HepG2 (cell line): ENCODE measurements around the gene GPR26. TPM values are rescaled to one million over a fixed set of nuclear protein-coding genes. Genes with fewer than 3 reads are reported as not detected.
A peak's percentile ranks its signal among the peaks of the same experiment; 100 is the strongest.
"Not testable (repeated sequence)": the region's sequence is repeated elsewhere in the genome, so short reads cannot be mapped to it uniquely, and the experiment has no call there.

Source experiments
- ATAC-seq: fragments of 200-7000 bp; cut with Tn5 transposase; 3 replicates; pipeline ENCODE4 v1.9.1; 2020; ENCODE audit warnings: mild to moderate bottlenecking, moderate library complexity
- BruUV-seq: library from RNA; stranded (reverse); fragments of 400-500 nt; replicated peaks from 2 replicates; lab custom pipeline; 2021; lab: Mats Ljungman, UMichigan
- CTCF ChIA-PET: fragments of 300-600 bp; formaldehyde crosslinking; extraction: SDS; loops from one replicate; lab custom pipeline; 2021; ENCODE audit warnings: low total read pairs, inconsistent platforms, low intra/inter-chr PET ratio; lab: Yijun Ruan, JAX
- POLR2A ChIA-PET: fragments of 350-600 bp; sonication (Branson Sonifier 250); formaldehyde crosslinking; loops from one replicate; lab custom pipeline; 2020; ENCODE audit warnings: antibody characterized with exemption, inconsistent platforms; lab: Yijun Ruan, JAX
- DNase-seq: peaks from one replicate; pipeline ENCODE4 v3.0.0-alpha.2; 2015; ENCODE audit warnings: low spot score
- FAIRE-seq: peaks from 3 replicates; lab custom pipeline; 2011; peaks lifted over from hg19 to GRCh38; lab: Jason Lieb, UNC
- H2AFZ ChIP-seq: one replicate; pipeline ENCODE4 v1.6.1; 2011; ENCODE audit warnings: low read length, inconsistent platforms
- H3K27ac ChIP-seq: fragments of 300-600 bp; 3 replicates; pipeline ENCODE4 v1.8.0; 2011; ENCODE audit warnings: mixed run types, mild to moderate bottlenecking, mixed read lengths, low read length, inconsistent platforms; ENCODE audit not compliant: insufficient read depth; ENCODE audit errors: extremely low read length
- H3K27me3 ChIP-seq, 2 experiments: fragments of 200-600 bp in 1 of 2; 2 replicates in 1 of 2; 3 replicates in 1 of 2; pipeline versions ENCODE4 v1.6.0 to v1.8.0; 2011; ENCODE audit warnings: low read length in 2 of 2, mild to moderate bottlenecking in 2 of 2, moderate library complexity in 2 of 2, inconsistent platforms in 1 of 2; ENCODE audit not compliant: insufficient read depth in 2 of 2, control insufficient read depth in 1 of 2
- H3K36me3 ChIP-seq, 2 experiments: fragments of 200-600 bp in 1 of 2; replicated peaks in 1 of 2; 2 replicates in 1 of 2; 3 replicates in 1 of 2; pipeline versions ENCODE4 v1.5.1 to v1.8.0; 2011; ENCODE audit warnings: low read length in 2 of 2, inconsistent platforms in 1 of 2; ENCODE audit not compliant: insufficient read depth in 2 of 2, control insufficient read depth in 1 of 2
- H3K4me1 ChIP-seq: 2 replicates; pipeline ENCODE4 v1.5.1; 2012; ENCODE audit warnings: low read length, inconsistent platforms; ENCODE audit not compliant: insufficient read depth
- H3K4me2 ChIP-seq: 2 replicates; pipeline ENCODE4 v1.6.0; 2011; ENCODE audit warnings: low read depth, low read length, inconsistent platforms
- H3K4me3 ChIP-seq, 3 experiments: fragments of 200-600 bp in 1 of 3; sonication (generic), shearing (Covaris generic) in 1 of 3; replicated peaks in 1 of 3; 2 replicates each; pipeline ENCODE4 v1.5.1; 2011 to 2016; ENCODE audit warnings: low read length in 3 of 3, inconsistent platforms in 2 of 3, low read depth in 2 of 3, mild to moderate bottlenecking in 2 of 3, control low read depth in 1 of 3, mixed read lengths in 1 of 3; ENCODE audit not compliant: insufficient read depth in 1 of 3
- H3K79me2 ChIP-seq: one replicate; pipeline ENCODE4 v1.6.1; 2011; ENCODE audit warnings: low read length, inconsistent platforms; ENCODE audit not compliant: insufficient read depth
- H3K9ac ChIP-seq: 2 replicates; pipeline ENCODE4 v1.6.0; 2011; ENCODE audit warnings: mild to moderate bottlenecking, low read depth, low read length, inconsistent platforms; ENCODE audit not compliant: insufficient read depth
- H3K9me3 ChIP-seq: 2 replicates; pipeline ENCODE4 v1.5.1; 2012; ENCODE audit warnings: mild to moderate bottlenecking, low read length
- H4K20me1 ChIP-seq: 2 replicates; pipeline ENCODE4 v1.6.0; 2011; ENCODE audit warnings: inconsistent platforms, mild to moderate bottlenecking, low read length, moderate library complexity; ENCODE audit not compliant: insufficient read depth
- ATRX ChIP-seq: sonication (generic); formaldehyde crosslinking; IDR thresholded peaks from 2 replicates; pipeline ENCODE4 v1.4.0; 2020; ENCODE audit warnings: missing genetic modification reagents, borderline replicate concordance
- EED ChIP-seq: sonication (generic); formaldehyde crosslinking; IDR thresholded peaks from 2 replicates; pipeline ENCODE4 v1.5.0; 2020; ENCODE audit warnings: mild to moderate bottlenecking, missing genetic modification reagents
- HDAC2 ChIP-seq: sonication (generic); formaldehyde crosslinking; IDR thresholded peaks from 2 replicates; pipeline ENCODE4 v1.4.0; 2020; ENCODE audit warnings: missing genetic modification reagents
- KDM1A ChIP-seq: IDR thresholded peaks from 2 replicates; pipeline ENCODE4 v1.6.1; 2016; ENCODE audit warnings: missing compliant biosample characterization
- SIX1 ChIP-seq: sonication (generic); formaldehyde crosslinking; IDR thresholded peaks from 2 replicates; pipeline ENCODE4 v1.4.0; 2020; ENCODE audit warnings: missing genetic modification reagents, borderline replicate concordance
- SP140L ChIP-seq: sonication (generic); formaldehyde crosslinking; IDR thresholded peaks from 2 replicates; pipeline ENCODE4 v1.4.0; 2020; ENCODE audit warnings: missing genetic modification reagents, borderline replicate concordance
- TCF7L2 ChIP-seq: IDR thresholded peaks from 2 replicates; pipeline ENCODE4 v1.6.1; 2011; ENCODE audit warnings: mild to moderate bottlenecking, low read depth, low read length, moderate library complexity
- ZNF124 ChIP-seq: sonication (generic); formaldehyde crosslinking; IDR thresholded peaks from 2 replicates; pipeline ENCODE4 v1.4.0; 2020; ENCODE audit warnings: missing genetic modification reagents
- ZNF510 ChIP-seq: sonication (generic); formaldehyde crosslinking; IDR thresholded peaks from 2 replicates; pipeline ENCODE4 v1.4.0; 2020; ENCODE audit warnings: low read depth, mild to moderate bottlenecking, missing genetic modification reagents
- WGBS: methylation state at CpG from one replicate; pipeline ENCODE4 v1.1.6; 2017; ENCODE audit warnings: low lambda C conversion rate; 5-methylcytosine and 5-hydroxymethylcytosine counted together
- in situ Hi-C: cut with HindIII; loops from 2 replicates; pipeline ENCODE4 v1.10.0; 2017; ENCODE audit warnings: low pct_unique_long_range_greater_than_20kb; ENCODE audit not compliant: extremely low pct_ligation_motif_present
- intact Hi-C: fragments of 100-400 bp; cut with micrococcal nuclease; formaldehyde crosslinking; loops from one replicate; pipeline ENCODE4 v1.10.0; 2022; ENCODE audit not compliant: unreplicated experiment
- polyA plus RNA-seq, 8 experiments: library from polyadenylated mRNA; depleted of rRNA in 3 of 8; stranded (reverse) in 7 of 8; unstranded in 1 of 8; fragments of >200 nt; fragmentation: Illumina TruSeq in 4 of 8; extraction: Trizol in 4 of 8; gene quantifications; 2 replicates each; pipeline versions ENCODE4 v1.2.1 to v1.2.3, GENCODE V29; 2011 to 2016; ENCODE audit warnings: low read depth in 4 of 8, missing spikeins in 1 of 8, mixed read lengths in 1 of 8; ENCODE audit not compliant: insufficient read depth in 1 of 8
- total RNA-seq, 5 experiments: library from RNA; depleted of rRNA; stranded (reverse); fragments of >200 nt; fragmentation: Illumina TruSeq; extraction: Trizol; gene quantifications; 2 replicates each; pipeline ENCODE4 v1.2.3, GENCODE V29; 2016; ENCODE audit warnings: low read depth in 1 of 5
- TF ChIP-seq, protein P1 (sequence below), 2 experiments: sonication (generic) in 1 of 2; formaldehyde crosslinking in 1 of 2; IDR thresholded peaks; 2 replicates each; pipeline versions ENCODE4 v1.4.0 to v1.6.1; 2018 to 2020; ENCODE audit warnings: missing genetic modification reagents in 2 of 2, borderline replicate concordance in 1 of 2, low read depth in 1 of 2, mild to moderate bottlenecking in 1 of 2, missing biosample characterization in 1 of 2
- TF ChIP-seq, protein P2 (sequence below): sonication (generic); formaldehyde crosslinking; IDR thresholded peaks from 2 replicates; pipeline ENCODE4 v1.4.0; 2020; ENCODE audit warnings: missing genetic modification reagents, mild to moderate bottlenecking, borderline replicate concordance
- TF ChIP-seq, protein P3 (sequence below): sonication (generic); formaldehyde crosslinking; IDR thresholded peaks from 2 replicates; pipeline ENCODE4 v1.4.0; 2020; ENCODE audit warnings: missing genetic modification reagents, borderline replicate concordance

The GPR26 gene
- total and polyA plus RNA-seq, 2 of the 13 experiments (the other 11 are each of a cell fraction or from before 2014, with no cell fraction given), result not detected

DNA sequence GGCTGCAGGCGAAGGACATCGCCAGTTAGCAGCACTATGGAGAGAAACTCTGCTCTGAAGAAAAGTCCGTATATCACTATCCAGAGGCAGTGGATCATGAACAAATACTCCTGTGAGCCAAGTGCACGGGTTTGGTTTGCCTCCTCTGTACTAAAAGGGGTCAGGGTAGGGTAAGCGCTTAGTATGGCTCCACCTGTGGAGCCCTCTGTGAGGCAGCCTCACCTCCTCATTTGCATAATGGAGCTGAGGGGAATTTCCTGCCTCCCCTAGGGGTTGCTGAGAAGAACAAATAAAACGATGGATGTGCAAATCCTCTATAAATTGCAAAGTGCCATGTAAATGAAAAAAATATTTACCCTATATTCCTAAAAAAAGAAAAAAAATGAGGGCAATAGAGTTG, 63.4 kb downstream of the GPR26 start (continued):
- TF ChIP-seq, protein P1, sequence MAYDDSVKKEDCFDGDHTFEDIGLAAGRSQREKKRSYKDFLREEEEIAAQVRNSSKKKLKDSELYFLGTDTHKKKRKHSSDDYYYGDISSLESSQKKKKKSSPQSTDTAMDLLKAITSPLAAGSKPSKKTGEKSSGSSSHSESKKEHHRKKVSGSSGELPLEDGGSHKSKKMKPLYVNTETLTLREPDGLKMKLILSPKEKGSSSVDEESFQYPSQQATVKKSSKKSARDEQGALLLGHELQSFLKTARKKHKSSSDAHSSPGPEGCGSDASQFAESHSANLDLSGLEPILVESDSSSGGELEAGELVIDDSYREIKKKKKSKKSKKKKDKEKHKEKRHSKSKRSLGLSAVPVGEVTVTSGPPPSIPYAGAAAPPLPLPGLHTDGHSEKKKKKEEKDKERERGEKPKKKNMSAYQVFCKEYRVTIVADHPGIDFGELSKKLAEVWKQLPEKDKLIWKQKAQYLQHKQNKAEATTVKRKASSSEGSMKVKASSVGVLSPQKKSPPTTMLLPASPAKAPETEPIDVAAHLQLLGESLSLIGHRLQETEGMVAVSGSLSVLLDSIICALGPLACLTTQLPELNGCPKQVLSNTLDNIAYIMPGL (CRISPR knock-in tag; IDR thresholded peaks at IDR 0.05; ENCODE audit: borderline replicate concordance in 1 of 2, low read depth in 1 of 2), result no peak

DNA sequence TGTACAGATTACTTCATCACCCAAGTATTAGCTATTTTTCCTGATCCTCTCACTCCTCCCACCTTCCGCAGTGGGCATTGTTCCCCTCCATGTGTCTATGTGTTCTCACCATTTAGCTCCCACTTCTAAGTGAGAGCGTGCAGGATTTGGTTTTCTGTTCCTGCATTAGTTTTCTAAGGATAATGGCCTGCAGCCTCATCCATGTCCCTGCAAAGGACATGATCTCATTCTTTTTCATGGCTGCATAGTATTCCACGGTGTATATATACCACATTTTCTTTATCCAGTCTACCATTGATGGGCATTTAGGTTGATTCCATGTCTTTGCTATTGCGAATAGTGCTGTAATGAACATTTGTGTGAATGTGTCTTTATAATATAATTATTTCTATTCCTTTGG, 70.8 kb downstream of the GPR26 start:
- H3K27ac ChIP-seq, H3K9ac ChIP-seq, H3K36me3 ChIP-seq, H3K27me3 ChIP-seq, H4K20me1 ChIP-seq, ATAC-seq, intact Hi-C loops, H3K79me2 ChIP-seq, DNase-seq, H3K4me3 ChIP-seq, H2AFZ ChIP-seq, BruUV-seq, in situ Hi-C loops, H3K9me3 ChIP-seq, POLR2A ChIA-PET, H3K4me2 ChIP-seq, FAIRE-seq, H3K4me1 ChIP-seq, CTCF ChIA-PET: not testable (repeated sequence)
- WGBS, result 22% methylated on average over 4 of the region's 4 CpGs

DNA sequence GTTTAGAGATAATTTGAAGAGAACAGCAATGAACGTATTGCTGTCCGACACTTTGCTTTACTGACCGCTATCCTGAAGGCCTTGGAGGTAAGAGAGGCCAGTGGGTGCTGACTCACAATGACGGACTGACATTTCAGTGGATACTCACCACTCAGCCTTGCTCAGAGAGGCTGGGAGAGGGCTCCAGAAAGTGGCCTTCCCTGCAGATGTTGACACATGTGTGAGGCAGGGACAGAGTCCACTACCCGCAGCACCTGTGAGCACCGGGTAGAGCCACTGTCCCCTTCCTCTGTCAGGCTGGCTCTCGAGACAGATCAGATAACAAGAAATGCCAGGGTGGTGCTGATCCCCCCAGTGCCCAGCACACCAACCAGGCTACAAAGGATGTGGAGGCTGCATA, 75.0 kb downstream of the GPR26 start:
- Histone ChIP-seq H3K36me3 (no peaks in the 10 kb centered on the region), H3K79me2 (no peaks in the 10 kb centered on the region), H2AFZ (no peak overlapping the region), H3K9me3 (no peaks in the 10 kb centered on the region), H3K4me2 (no peak overlapping the region), H4K20me1 (no peaks in the 10 kb centered on the region), H3K27ac (no peak overlapping the region), H3K9ac (no peak overlapping the region), H3K27me3 (peaks cover 0 to 8% of the 10 kb centered on the region in 2 experiments; a peak in 2 of 5 replicates), H3K4me1 (no peaks in the 10 kb centered on the region), H3K4me3 (no peak overlapping the region)
- no peak for DNase-seq
- CTCF ChIA-PET, result no interaction called here
- no TSS peak for BruUV-seq
- WGBS, result 13% methylated on average over 5 of the region's 7 CpGs
- POLR2A ChIA-PET, result no interaction called here
- ATAC-seq, result peak; percentile 53; the same call in 2 of the 3 replicates
- intact Hi-C loops, result no loop called here
- FAIRE-seq, result no peak
- in situ Hi-C loops, result no loop called here
- TF ChIP-seq TCF7L2 (no peak), HDAC2 (no peak), KDM1A (CRISPR knock-in tag) (no peak), SIX1 (CRISPR knock-in tag) (no peak), ZNF124 (CRISPR knock-in tag) (no peak), ZNF510 (CRISPR knock-in tag) (no peak), ATRX (no peak), SP140L (no peak), EED (CRISPR knock-in tag) (no peak)
- TF ChIP-seq, protein P2, sequence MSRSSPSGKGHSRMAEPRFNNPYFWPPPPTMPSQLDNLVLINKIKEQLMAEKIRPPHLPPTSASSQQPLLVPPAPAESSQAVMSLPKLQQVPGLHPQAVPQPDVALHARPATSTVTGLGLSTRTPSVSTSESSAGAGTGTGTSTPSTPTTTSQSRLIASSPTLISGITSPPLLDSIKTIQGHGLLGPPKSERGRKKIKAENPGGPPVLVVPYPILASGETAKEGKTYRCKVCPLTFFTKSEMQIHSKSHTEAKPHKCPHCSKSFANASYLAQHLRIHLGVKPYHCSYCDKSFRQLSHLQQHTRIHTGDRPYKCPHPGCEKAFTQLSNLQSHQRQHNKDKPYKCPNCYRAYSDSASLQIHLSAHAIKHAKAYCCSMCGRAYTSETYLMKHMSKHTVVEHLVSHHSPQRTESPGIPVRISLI, result no peak
- TF ChIP-seq, protein P3, sequence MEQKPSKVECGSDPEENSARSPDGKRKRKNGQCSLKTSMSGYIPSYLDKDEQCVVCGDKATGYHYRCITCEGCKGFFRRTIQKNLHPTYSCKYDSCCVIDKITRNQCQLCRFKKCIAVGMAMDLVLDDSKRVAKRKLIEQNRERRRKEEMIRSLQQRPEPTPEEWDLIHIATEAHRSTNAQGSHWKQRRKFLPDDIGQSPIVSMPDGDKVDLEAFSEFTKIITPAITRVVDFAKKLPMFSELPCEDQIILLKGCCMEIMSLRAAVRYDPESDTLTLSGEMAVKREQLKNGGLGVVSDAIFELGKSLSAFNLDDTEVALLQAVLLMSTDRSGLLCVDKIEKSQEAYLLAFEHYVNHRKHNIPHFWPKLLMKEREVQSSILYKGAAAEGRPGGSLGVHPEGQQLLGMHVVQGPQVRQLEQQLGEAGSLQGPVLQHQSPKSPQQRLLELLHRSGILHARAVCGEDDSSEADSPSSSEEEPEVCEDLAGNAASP (CRISPR knock-in tag), result no peak
